ENCODE results near the gene CALR. TPM values are rescaled to one million over a fixed set of nuclear protein-coding genes. Genes with fewer than 3 reads are reported as not detected.
A peak's percentile ranks its signal among the peaks of the same experiment; 100 is the strongest.

CALR gene
- total RNA-seq, 1 donor: 1,092 TPM

- DNase-seq (ENCODE audit: low read depth in 2 of 3, low spot score in 2 of 3): no peak
These were observed 5.8 kb upstream of the CALR start for GRCh38 chr19:12932392-12933286.

GRCh38 chr19:12933287-12934072, 4.9 kb upstream of the CALR start, which contains the start of gene FARSA:
Gene FARSA, minus strand, starts transcription at chr19:12933711. Its CDS starts 15 bp downstream, at chr19:12933696.
- peak; percentile 72 to 91 (median 89) for DNase-seq (ENCODE audit: low read depth in 2 of 3, low spot score in 2 of 3)

- DNase-seq (ENCODE audit: low read depth in 2 of 3, low spot score in 2 of 3): no peak
These were observed 3.3 kb upstream of the CALR start for GRCh38 chr19:12935071-12935470.

- no peak for DNase-seq (ENCODE audit: low read depth in 2 of 3, low spot score in 2 of 3)
These were observed 1.8 kb upstream of the CALR start for GRCh38 chr19:12936582-12936981.

- peak in 2 of 3 donors; percentile 96 to 99 for DNase-seq (ENCODE audit: low read depth in 2 of 3, low spot score in 2 of 3)
These were observed 1.1 kb upstream of the CALR start for GRCh38 chr19:12937093-12937926.

- peak in 1 of 3 donors; percentile 52 for DNase-seq (ENCODE audit: low read depth in 2 of 3, low spot score in 2 of 3)
These were observed 581 bp downstream of the CALR start for GRCh38 chr19:12938779-12939601.

GRCh38 chr19:12939975-12940423, 1.6 kb downstream of the CALR start:
- DNase-seq (ENCODE audit: low read depth in 2 of 3, low spot score in 2 of 3): no peak

GRCh38 chr19:12940897-12941296, 2.5 kb downstream of the CALR start:
- no peak for DNase-seq (ENCODE audit: low read depth in 2 of 3, low spot score in 2 of 3)

- DNase-seq (ENCODE audit: low read depth in 2 of 3, low spot score in 2 of 3): no peak
These were observed 5.1 kb downstream of the CALR start for GRCh38 chr19:12943437-12944044.

- DNase-seq (ENCODE audit: low read depth in 2 of 3, low spot score in 2 of 3): no peak
These were observed 5.8 kb downstream of the CALR start for GRCh38 chr19:12944104-12944674.

GRCh38 chr19:12945479-12946091, 7.2 kb downstream of the CALR start, which contains the start of gene RAD23A:
Gene RAD23A, plus strand, starts transcription at chr19:12945862. Its CDS starts 87 bp downstream, at chr19:12945949.
- DNase-seq (ENCODE audit: low read depth in 2 of 3, low spot score in 2 of 3): peak; percentile 99 to 100 (median 99)

GRCh38 chr19:12946092-12946721, 7.8 kb downstream of the CALR start:
- DNase-seq (ENCODE audit: low read depth in 2 of 3, low spot score in 2 of 3): peak in 2 of 3 donors; percentile 63 to 65

GRCh38 chr19:12946731-12947496, 8.5 kb downstream of the CALR start:
- no peak for DNase-seq (ENCODE audit: low read depth in 2 of 3, low spot score in 2 of 3)

GRCh38 chr19:12947702-12948611, 9.5 kb downstream of the CALR start:
- DNase-seq (ENCODE audit: low read depth in 2 of 3, low spot score in 2 of 3): peak in 1 of 3 donors; percentile 50

- no peak for DNase-seq (ENCODE audit: low read depth in 2 of 3, low spot score in 2 of 3)
These were observed 10.4 kb downstream of the CALR start for GRCh38 chr19:12948612-12949362.
